NCI-H345 treated with DMSO at 0.1 percent for 48 hours (cell line): ENCODE data around the gene IL24.

ENCODE experiments used
- DNase-seq: peaks from one replicate; lab custom pipeline; 2025; ENCODE audit not compliant: unreplicated experiment; lab: John Stamatoyannopoulos, UW

Gene IL24

DNA sequence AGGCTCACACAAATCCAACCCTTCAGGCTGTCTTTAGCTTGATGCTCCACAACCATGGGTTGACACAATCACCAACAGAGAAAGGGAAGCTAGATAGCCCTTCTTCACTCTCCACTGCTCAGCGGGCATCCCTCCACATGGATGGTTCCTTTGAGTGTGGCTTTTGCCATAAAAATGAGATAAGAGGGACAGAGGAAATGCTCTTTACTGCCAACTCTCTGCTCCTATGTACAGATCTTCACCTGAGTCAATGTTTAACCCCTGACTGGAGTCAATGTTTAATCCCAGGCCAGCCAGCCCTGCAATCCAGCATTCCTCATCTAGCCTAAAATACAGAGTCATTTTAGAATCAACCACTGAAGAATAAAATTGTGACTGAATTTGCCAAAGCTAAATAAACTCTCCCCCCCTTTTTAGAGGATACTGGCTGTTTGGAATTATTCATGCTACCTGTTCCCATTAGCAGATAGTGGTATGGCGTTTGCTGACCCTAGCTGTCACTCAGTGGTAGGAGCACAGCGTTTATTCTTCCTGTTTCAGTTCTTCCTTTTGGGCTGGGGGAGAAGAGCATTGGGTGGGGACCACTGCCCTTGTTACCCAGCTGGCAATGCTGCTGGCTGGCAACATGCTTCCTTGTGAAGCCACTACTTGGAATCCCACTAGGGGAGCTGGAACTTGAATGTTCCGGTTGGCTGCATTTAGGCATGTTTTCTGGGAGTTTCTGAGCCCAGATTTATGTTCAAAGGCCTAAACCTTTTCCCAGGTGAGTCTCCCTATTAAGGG lies 54.3 kb downstream of the IL24 start:
- DNase-seq, result no peak

DNA sequence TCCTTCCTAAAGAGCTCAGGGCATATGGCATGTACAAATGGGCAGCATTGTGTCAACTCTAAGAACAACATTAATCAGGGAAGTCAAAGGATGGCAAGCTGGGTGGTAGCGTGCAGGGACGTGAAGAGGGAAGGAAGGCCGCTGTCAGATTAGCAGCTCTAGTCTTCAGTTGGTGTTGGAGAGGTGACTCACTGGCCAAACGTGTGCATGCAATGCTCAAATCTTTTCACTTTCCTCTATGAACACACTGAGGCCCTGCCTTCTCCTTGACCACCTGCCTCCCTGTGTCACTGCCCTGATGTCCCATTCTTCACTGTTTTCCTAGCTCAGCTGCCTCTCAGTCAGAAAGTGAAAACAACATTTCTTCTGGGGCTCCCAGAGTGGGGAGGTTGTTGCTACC lies 54.9 kb downstream of the IL24 start:
- no peak for DNase-seq

DNA sequence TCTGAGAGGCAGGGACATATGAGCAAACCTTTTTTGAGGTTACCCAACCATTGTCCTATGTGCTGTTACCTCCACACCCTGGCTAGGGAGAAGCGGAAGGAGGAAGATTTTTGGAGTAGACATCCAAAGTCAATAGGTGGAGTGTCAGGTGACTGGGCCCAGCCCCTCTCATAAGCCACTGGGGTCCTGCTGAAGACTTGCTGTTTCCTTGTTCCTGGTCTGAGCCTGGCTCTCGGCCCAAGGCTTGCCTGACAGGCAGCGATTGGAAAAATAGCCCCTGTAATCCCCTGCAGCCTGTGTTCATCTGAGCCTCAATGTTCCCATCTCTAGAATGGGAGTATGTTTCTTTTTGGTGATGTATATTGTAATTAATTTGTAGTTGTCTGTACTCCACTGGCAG lies 55.9 kb downstream of the IL24 start:
- no peak for DNase-seq

DNA sequence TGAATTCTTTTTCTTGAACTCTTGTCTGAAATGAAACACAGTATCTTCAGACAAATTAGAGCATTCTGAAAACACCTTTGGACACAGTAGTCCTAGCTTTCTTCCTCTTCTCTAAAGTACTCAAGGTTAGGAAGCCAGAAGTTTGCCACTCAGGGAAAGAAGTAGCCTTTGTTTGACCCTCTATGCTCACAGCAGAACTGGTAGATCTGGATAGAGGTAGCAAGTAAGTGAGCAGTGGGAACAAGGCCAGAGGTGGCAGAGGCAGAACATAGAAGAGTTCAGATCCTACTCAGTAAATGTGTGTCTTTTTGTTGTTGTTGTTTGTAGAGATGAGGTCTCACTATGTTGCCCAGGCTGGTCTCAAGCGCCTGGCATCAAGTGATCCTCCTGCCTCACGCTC lies 56.4 kb downstream of the IL24 start:
- DNase-seq, result no peak
